Stimulated activated CD4-positive, alpha-beta T cell treated with anti-CD3 and anti-CD28 coated beads, TNF-alpha, amount 100 ng/mL, for 1 hour (primary cell): ENCODE data around the gene INPP5B.

ENCODE experiments used
- DNase-seq, 3 donors: peaks; one replicate each; pipeline ENCODE4 v3.0.0-alpha.2; 2020; ENCODE audit warnings: low read depth in 3 of 3, low spot score in 1 of 3

INPP5B gene

DNA sequence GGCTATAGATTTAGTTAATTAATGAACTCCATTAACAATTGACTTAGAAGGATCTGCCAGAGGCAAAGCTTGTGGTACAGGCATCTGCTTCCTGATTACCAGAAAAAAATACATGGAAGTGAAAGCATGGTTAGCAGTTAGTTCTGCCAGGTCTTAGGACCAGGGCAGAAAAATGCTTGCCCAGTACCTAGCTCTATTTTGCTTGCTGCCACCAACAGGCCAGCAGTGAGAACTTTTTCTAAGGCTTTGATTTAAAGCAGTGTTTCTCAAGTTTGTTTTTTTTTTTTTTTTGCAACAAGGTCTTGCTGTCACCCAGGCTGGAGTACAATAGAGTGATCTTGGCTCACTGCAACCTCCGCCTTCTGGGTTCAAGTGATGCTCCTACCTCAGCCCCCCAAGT is 71.0 kb downstream of the INPP5B start:
- no peak for DNase-seq

- DNase-seq, result no peak
These were observed 74.2 kb downstream of the INPP5B start for GRCh38 chr1:37872692-37873091.

- no peak for DNase-seq
These were observed 78.4 kb downstream of the INPP5B start for GRCh38 chr1:37868466-37868865.

DNA sequence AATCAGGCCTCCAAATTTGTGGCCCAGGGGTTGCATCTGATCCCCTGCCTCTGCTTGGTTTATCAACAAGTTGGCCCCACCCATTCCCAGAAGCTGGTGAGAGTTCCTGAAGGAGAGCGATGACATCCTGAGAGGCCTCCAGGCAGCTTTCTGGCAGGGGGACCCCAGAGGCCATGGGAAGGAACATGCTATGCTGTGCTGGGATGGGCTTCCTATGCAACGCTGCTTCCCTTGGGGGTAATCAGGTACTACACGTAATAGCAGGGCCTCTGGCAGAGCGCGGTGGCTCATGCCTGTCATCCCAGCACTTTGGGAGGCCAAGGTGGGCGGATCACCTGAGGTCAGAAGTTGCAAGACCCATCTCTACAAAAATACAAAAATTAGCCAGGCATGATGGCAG is 79.1 kb downstream of the INPP5B start:
- no peak for DNase-seq

- DNase-seq, result no peak
These were observed 80.4 kb downstream of the INPP5B start for GRCh38 chr1:37866491-37866890.

DNA sequence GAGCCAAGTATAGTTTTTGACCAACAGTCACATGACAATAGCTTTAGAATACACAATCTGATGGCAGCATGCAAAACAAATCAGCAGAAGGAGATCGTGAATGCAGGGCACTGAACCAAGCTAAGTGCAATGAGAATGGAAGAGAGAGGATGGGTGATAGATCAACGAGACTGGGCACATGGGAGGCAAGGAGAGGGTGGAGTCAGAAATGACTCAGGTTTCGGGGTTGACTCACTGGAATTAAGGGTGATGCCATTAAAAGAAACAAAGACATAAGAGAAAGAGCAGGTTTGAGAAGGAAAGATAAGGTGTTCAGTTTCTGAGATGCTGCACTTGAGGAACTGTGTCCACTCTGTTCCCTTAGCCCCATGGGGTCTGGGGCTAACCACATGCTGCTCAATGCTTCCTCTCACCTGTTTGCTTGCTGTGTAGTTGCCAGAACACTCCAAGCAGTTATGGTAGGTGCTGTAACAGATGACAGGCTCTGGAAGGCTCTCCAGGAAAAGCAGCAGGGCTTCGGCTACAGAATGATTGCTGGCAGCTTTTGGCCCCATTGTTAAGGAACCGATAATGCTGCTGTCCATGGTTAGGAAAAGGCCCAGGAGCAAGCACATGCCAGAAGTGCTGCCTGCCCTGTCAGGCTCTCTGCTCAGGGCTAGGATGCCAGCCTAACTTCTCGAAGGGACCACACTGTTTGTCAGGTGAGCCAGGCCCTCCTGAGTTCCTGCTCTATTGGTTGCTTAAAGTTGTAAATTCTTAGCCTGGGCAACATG is 81.3 kb downstream of the INPP5B start:
- no peak for DNase-seq

GRCh38 chr1:37862330-37862729 is 84.5 kb downstream of the INPP5B start:
- no peak for DNase-seq

- DNase-seq, result no peak
These were observed 85.7 kb downstream of the INPP5B start for GRCh38 chr1:37861151-37861550.

GRCh38 chr1:37860346-37860666 is 86.5 kb downstream of the INPP5B start:
- DNase-seq, result no peak

DNA sequence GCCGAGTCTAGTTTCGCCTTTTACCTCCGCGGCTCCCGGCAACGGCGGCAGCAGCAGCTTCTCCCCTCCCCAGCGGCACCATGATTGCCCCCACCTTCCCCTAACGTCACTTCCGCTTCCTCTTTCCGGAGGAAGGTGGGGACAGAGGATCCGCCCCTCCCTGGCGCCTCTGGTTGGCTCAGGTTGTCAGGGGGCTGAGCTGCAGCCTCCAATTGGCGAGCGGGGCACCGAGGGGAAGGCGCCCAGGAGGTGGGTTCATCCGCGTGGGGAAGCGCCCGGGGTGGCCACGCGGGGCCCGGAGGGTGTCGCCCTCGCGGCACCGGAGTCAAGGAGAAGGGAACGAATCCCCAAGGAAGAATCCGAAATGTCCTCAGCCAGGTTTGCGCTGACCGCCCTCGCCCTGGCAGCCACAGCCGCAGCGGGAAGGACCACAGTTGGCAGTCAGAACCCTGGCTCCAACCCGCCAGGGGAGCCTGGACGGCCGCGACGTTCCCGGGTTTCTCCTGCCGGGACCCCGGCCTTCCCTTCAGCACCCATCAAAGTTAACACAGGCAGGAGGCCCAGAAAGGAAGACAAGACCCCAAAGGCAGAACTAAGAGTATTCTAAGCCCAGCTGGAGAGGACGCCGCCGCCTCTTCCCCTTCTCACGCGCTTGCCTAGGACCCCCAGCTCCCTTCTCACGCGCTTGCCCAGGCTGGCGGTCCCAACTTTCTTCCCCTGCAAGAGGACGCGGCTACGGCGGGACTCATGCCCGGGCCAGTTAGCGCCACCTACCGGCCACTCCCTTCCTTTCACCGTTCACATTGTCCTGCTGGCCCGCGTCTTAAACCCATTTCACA is 87.1 kb downstream of the INPP5B start, which contains the start of gene MTF1:
Gene MTF1, minus strand, starts transcription at position 86 of the 839 bp plus-strand sequence. CDS start 1,934 bp downstream, outside the sequence.
- DNase-seq, result peak; percentile 90 to 92 (median 91)

GRCh38 chr1:37858931-37859506 is 87.8 kb downstream of the INPP5B start:
- no peak for DNase-seq

DNA sequence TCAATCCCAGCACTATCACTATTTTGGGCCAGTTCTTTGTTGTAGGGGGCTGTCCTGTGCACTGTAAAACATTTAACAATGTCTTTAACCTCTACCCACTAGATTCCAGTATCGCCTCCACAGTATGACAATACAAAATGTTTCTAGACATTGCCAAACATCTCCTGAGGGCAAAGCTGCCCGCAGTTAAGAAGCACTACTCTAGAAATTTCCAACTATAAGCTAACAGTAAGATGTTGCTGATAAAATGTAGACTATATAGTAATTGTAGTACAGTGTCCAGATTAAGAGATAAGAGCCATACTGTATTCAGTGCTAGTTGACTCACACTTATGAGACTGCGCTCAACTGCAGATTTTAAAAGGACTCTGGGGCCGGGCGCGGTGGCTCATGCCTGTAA is 92.4 kb downstream of the INPP5B start:
- no peak for DNase-seq

DNA sequence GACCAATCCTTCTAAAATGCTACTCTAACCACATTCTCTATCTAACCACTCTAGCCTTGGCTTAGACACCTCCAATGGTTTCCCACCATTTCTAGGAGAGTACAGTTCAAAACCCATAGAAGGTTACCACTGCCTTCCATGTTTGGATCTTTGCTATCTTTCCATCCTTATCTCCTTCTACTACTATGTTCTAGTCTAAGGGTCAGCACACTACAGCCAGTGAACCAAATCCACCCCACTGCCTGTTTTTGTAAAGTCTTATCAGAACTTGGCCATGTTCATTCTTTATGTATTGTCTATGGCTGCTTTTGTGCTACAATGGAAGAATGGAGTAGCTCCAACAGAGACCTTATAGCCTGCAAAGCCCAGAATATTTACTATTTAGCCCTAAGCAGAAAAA is 93.7 kb downstream of the INPP5B start:
- no peak for DNase-seq

DNA sequence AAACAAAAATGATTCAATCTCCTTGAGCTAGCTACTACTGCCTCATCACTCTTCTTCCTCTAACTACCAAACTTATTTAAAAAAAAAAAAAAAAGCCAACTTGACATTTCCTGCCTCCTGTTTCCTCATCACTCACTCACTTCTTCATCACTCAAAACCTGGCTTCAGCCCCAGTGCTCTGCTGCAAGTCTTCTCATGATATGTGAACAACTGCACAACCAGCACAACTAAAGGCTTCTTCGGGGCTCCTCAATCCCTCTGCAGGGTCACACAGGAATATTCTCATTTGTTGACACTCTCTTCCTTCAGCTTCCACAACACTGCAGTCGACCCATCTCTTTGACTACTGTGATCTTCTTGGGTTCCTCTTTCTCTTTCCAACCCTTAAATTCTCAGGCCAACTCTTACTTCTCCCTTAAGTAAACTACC is 95.1 kb downstream of the INPP5B start:
- DNase-seq, result no peak

DNA sequence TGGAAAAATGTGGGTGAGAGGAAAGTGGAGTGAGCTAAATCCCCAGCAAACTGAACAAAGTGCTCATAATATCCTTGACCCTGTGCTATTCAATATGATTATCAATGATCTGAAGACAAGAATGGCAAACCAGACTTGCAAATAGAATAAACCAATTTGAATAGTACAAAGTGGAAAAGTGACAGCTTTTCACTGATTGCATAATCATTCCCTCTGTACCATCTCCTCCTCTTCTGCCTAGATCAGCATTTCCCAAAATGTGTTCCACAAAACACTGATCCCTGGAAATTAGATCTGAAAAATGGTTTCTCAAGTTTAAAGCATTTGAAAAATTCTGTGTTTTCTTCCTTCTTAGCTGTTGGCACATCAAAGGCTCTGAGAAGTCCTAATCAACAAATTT is 95.6 kb downstream of the INPP5B start:
- DNase-seq, result no peak

- DNase-seq, result no peak
These were observed 96.4 kb downstream of the INPP5B start for GRCh38 chr1:37850352-37850955.

DNA sequence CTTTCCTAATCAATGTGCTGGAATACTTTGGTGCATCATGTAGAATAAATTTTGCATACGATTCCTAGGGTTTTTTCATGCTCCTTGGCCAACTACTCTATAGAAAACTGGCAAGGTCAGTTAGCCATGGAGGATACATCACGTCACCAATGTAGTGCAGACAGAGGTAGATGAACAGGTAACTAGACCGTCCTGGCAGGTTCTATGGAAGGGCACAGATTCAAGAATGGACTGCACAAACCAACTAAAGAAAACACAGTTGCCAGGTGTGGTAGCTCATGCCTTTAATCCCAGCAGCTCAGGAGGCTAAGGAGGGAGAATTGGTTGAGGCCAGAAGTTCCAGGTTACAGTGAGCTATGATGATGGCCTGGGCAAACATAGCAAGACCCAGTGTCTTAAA is 97.4 kb downstream of the INPP5B start:
- no peak for DNase-seq

GRCh38 chr1:37846647-37847339 is 100.1 kb downstream of the INPP5B start:
- no peak for DNase-seq

GRCh38 chr1:37845786-37846185 is 101.1 kb downstream of the INPP5B start:
- DNase-seq, result no peak

- no peak for DNase-seq
These were observed 101.7 kb downstream of the INPP5B start for GRCh38 chr1:37845049-37845646.

GRCh38 chr1:37844536-37844935 is 102.3 kb downstream of the INPP5B start:
- no peak for DNase-seq
